Smooth muscle cell (in vitro differentiated cells): ENCODE results near the gene CRACDL. TPM values are rescaled to one million over a fixed set of nuclear protein-coding genes. Genes with fewer than 3 reads are reported as not detected.

Experiments
- DNase-seq: peaks from one replicate; lab custom pipeline; 2025; ENCODE audit not compliant: unreplicated experiment; lab: John Stamatoyannopoulos, UW
- H2AFZ ChIP-seq: fragments of 200-600 bp; sonication (generic); 2 replicates; pipeline ENCODE4 v1.6.0; 2016; ENCODE audit warnings: antibody characterized with exemption, low read depth, mild to moderate bottlenecking
- H3F3A ChIP-seq: fragments of 200-600 bp; sonication (generic); 2 replicates; pipeline ENCODE4 v1.6.0; 2017; ENCODE audit warnings: antibody characterized with exemption, low read depth
- H3K27ac ChIP-seq: fragments of 200-600 bp; sonication (generic); 2 replicates; pipeline ENCODE4 v1.5.1; 2016; ENCODE audit warnings: low read depth, mild to moderate bottlenecking
- H3K27me3 ChIP-seq: fragments of 200-600 bp; sonication (generic); 2 replicates; pipeline ENCODE4 v1.6.1; 2016; ENCODE audit warnings: low read depth, mild to moderate bottlenecking
- H3K36me3 ChIP-seq: fragments of 200-600 bp; sonication (generic); 2 replicates; pipeline ENCODE4 v1.5.1; 2016; ENCODE audit warnings: low read depth
- H3K4me1 ChIP-seq: fragments of 200-600 bp; sonication (generic); 2 replicates; pipeline ENCODE4 v1.5.1; 2016; ENCODE audit warnings: low read depth
- H3K4me2 ChIP-seq: fragments of 200-600 bp; sonication (generic); 2 replicates; pipeline ENCODE4 v1.6.0; 2016; ENCODE audit warnings: mild to moderate bottlenecking
- H3K4me3 ChIP-seq: fragments of 200-600 bp; sonication (generic); 2 replicates; pipeline ENCODE4 v1.5.1; 2016; ENCODE audit warnings: mild to moderate bottlenecking
- H3K79me2 ChIP-seq: fragments of 200-600 bp; sonication (generic); 2 replicates; pipeline ENCODE4 v1.6.0; 2016; ENCODE audit warnings: low read depth, mild to moderate bottlenecking
- H3K9ac ChIP-seq: fragments of 200-600 bp; sonication (generic); 2 replicates; pipeline ENCODE4 v1.6.0; 2016; ENCODE audit warnings: low read depth
- H3K9me3 ChIP-seq: fragments of 200-600 bp; sonication (generic); replicated peaks from 2 replicates; pipeline ENCODE4 v1.5.1; 2016; ENCODE audit warnings: low read depth
- H4K20me1 ChIP-seq: fragments of 200-600 bp; sonication (generic); 2 replicates; pipeline ENCODE4 v1.6.0; 2016; ENCODE audit warnings: low read depth
- WGBS: methylation state at CpG from one replicate; pipeline ENCODE4 v1.1.7; 2016; ENCODE audit warnings: low lambda C conversion rate; 5-methylcytosine and 5-hydroxymethylcytosine counted together
- polyA plus RNA-seq: library from polyadenylated mRNA; unstranded; fragments of >200 nt; fragmentation: Nextera tagmentation; extraction: Ambion mirVana; gene quantifications from 2 replicates; pipeline ENCODE4 v1.2.1, GENCODE V29; 2016
- total RNA-seq: library from RNA; depleted of rRNA; stranded (reverse); fragments of >200 nt; gene quantifications from 2 replicates; pipeline ENCODE4 v1.2.3, GENCODE V29; 2014
- TF ChIP-seq, protein P1 (sequence below): fragments of 200-600 bp; sonication (generic); IDR thresholded peaks from 2 replicates; pipeline ENCODE4 v1.5.1; 2017; ENCODE audit warnings: borderline replicate concordance, mild to moderate bottlenecking, antibody characterized with exemption; ENCODE audit not compliant: insufficient read depth, poor library complexity, severe bottlenecking

The CRACDL gene
- total and polyA plus RNA-seq, 2 experiments from 2014 or later: 0.72 to 2.2 TPM

DNA sequence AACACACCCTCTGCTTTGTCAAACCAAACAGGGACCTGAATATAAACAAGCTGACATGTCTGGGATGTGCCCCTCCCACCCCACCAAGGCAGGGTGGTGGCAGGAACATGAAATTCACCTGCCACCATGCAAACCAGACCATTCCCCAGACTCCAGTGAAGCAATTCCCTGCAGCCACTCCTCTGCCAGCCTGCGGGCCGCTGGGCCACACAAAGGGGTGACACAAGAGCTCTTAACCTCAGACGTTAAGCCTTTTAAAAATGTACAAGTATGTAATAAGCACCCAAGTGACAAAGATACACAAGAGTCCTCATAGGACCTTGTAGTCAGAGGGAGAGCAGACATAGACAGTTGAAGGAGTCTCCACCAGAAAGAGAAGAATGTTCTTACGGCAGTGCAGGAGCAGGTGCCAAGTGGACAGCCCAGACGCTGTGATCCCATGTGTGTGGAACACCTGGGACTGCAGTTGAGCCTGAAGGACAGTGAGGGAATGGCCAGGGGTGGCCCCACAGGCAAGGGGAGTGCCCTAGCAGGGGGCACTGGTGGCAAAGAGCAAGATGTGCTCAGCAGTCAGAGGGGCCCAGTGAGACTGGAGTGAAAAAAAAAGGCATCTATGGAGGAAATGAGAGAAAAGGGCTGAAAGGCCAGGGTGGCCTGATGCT, 36.9 kb downstream of the CRACDL start:
- Histone ChIP-seq H4K20me1 (no peaks in the 10 kb centered on the region), H3K4me1 (no peaks in the 10 kb centered on the region), H3K36me3 (no peaks in the 10 kb centered on the region), H3K4me2 (no peak overlapping the region), H3K79me2 (no peaks in the 10 kb centered on the region), H3K27ac (no peak overlapping the region), H3K9ac (no peak overlapping the region), H3F3A (no peaks in the 10 kb centered on the region), H2AFZ (no peak overlapping the region), H3K9me3 (no peaks in the 10 kb centered on the region), H3K27me3 (no peaks in the 10 kb centered on the region), H3K4me3 (no peak overlapping the region)
- WGBS: 90% methylated on average over 5 of the region's 5 CpGs
- TF ChIP-seq, protein P1, sequence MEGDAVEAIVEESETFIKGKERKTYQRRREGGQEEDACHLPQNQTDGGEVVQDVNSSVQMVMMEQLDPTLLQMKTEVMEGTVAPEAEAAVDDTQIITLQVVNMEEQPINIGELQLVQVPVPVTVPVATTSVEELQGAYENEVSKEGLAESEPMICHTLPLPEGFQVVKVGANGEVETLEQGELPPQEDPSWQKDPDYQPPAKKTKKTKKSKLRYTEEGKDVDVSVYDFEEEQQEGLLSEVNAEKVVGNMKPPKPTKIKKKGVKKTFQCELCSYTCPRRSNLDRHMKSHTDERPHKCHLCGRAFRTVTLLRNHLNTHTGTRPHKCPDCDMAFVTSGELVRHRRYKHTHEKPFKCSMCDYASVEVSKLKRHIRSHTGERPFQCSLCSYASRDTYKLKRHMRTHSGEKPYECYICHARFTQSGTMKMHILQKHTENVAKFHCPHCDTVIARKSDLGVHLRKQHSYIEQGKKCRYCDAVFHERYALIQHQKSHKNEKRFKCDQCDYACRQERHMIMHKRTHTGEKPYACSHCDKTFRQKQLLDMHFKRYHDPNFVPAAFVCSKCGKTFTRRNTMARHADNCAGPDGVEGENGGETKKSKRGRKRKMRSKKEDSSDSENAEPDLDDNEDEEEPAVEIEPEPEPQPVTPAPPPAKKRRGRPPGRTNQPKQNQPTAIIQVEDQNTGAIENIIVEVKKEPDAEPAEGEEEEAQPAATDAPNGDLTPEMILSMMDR: no peak
- no peak for DNase-seq

DNA sequence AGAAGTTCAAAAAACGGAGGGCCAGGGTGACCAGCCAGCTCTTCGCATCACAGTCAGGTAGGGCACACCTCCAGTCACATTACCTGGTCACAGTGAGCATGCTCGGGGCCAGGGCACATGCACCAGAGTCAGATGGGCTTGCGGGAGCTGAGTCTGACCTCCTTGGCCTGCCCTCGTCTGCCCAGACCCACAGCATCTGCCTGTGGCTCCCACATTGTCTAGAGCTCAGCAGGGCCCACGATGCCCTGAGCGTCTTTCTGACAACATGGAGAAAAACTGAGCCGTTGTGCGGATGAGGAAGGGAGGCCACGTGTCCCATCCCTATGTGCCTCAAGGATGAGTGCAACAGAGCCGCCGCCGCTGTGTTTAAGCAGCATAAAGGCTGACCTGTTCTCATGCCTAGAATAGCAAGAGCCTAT, 37.6 kb downstream of the CRACDL start:
- H3K79me2 ChIP-seq: no peaks in the 10 kb centered on the region
- H3K9ac ChIP-seq: no peak overlapping the region
- H3K36me3 ChIP-seq: no peaks in the 10 kb centered on the region
- H2AFZ ChIP-seq: no peak overlapping the region
- no peak overlapping the region for H3K4me2 ChIP-seq
- no peak for DNase-seq
- no peaks in the 10 kb centered on the region for H3F3A ChIP-seq
- H3K4me3 ChIP-seq: no peak overlapping the region
- no peaks in the 10 kb centered on the region for H3K27me3 ChIP-seq
- no peaks in the 10 kb centered on the region for H4K20me1 ChIP-seq
- no peak overlapping the region for H3K27ac ChIP-seq
- H3K9me3 ChIP-seq: no peaks in the 10 kb centered on the region
- 89% methylated on average over 13 of the region's 13 CpGs for WGBS
- TF ChIP-seq, protein P1: no peak
- no peaks in the 10 kb centered on the region for H3K4me1 ChIP-seq

DNA sequence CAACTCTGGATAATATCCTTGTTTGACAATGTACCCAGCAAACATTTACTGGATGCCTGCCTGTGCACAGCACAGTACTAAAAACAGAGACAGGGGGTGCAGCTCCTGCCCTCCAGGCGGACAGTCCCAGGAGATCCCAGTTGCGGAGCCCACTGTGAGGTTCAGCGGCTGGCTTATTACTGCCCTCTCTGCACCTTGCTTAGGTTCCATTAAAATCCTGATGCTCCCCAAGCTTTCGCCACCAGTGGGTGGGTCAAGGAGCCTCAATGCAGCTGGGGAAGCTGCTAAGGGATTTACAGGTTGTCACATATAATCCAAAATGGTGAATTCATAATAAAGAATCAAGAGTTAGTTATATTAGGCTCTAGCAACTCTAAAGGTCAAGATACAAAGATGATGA, 38.3 kb downstream of the CRACDL start:
- no peak for DNase-seq

More for the DNA sequence above, 38.3 kb downstream of the CRACDL start:
- H3K9me3 ChIP-seq: no peaks in the 10 kb centered on the region
- no peak overlapping the region for H3K9ac ChIP-seq
- whole genome bisulfite sequencing: 96% methylated on average over 4 of the region's 4 CpGs
- H3K4me1 ChIP-seq: no peaks in the 10 kb centered on the region
- no peaks in the 10 kb centered on the region for H3F3A ChIP-seq
- no peak overlapping the region for H3K27ac ChIP-seq
- H4K20me1 ChIP-seq: no peaks in the 10 kb centered on the region
- no peak overlapping the region for H2AFZ ChIP-seq
- H3K4me2 ChIP-seq: no peak overlapping the region
- no peaks in the 10 kb centered on the region for H3K36me3 ChIP-seq
- TF ChIP-seq, protein P1: no peak
- no peaks in the 10 kb centered on the region for H3K27me3 ChIP-seq
- H3K4me3 ChIP-seq: no peak overlapping the region
- H3K79me2 ChIP-seq: no peaks in the 10 kb centered on the region
